Neural cell (in vitro differentiated cells): ENCODE measurements around the gene ACP6.

Experiments used
- CTCF ChIP-seq: fragments of 450-650 bp; IDR thresholded peaks from 2 replicates; pipeline ENCODE4 v1.5.1; 2014; ENCODE audit warnings: antibody characterized with exemption, mild to moderate bottlenecking, moderate library complexity; ENCODE audit not compliant: poor library complexity, severe bottlenecking
- EZH2 ChIP-seq: fragments of 200-600, 300-800 bp; shearing (Covaris generic), sonication (generic); IDR thresholded peaks from 2 replicates; pipeline ENCODE4 v1.6.1; 2014; ENCODE audit warnings: antibody characterized with exemption, low read length, borderline replicate concordance, mild to moderate bottlenecking; ENCODE audit not compliant: insufficient read depth, poor library complexity, severe bottlenecking
- POLR2AphosphoS5 ChIP-seq: IDR thresholded peaks from 2 replicates; pipeline ENCODE4 v1.6.1; 2012
- RAD21 ChIP-seq: fragments of 450-650 bp; conservative IDR thresholded peaks from 2 replicates; pipeline ENCODE4 v1.6.1; 2014; ENCODE audit warnings: antibody characterized with exemption, mild to moderate bottlenecking, moderate library complexity
- TAF1 ChIP-seq: IDR thresholded peaks from 2 replicates; pipeline ENCODE4 v1.6.1; 2012; ENCODE audit warnings: low read depth

GRCh38 chr1:147670319-147671001 lies at the start of gene ACP6:
- no peak for TF ChIP-seq TAF1
- TF ChIP-seq EZH2, result no peak
- no peak for TF ChIP-seq CTCF
- TF ChIP-seq POLR2AphosphoS5, result no peak
- no peak for TF ChIP-seq RAD21
